Neural cell (in vitro differentiated cells): ENCODE data around the gene CLNK. TPM values are rescaled to one million over a fixed set of nuclear protein-coding genes. Genes with fewer than 3 reads are reported as not detected.

Experiments used
- H2AFZ ChIP-seq: fragments of 200-600, 300-800 bp; sonication (generic), shearing (Covaris generic); 2 replicates; pipeline ENCODE4 v1.6.0; 2014; ENCODE audit warnings: low read depth, mild to moderate bottlenecking, antibody characterized with exemption, low read length, moderate library complexity
- H3F3A ChIP-seq: fragments of 200-600 bp; shearing (Covaris generic); 2 replicates; pipeline ENCODE4 v1.6.1; 2016; ENCODE audit warnings: mild to moderate bottlenecking, moderate library complexity, mixed read lengths, antibody characterized with exemption, low read length; ENCODE audit not compliant: insufficient read depth, poor library complexity, severe bottlenecking
- H3K27ac ChIP-seq: fragments of 200-600, 300-800 bp; sonication (generic), shearing (Covaris generic); 2 replicates; pipeline ENCODE4 v1.5.1; 2014; ENCODE audit warnings: mild to moderate bottlenecking, low read length, moderate library complexity
- H3K27me3 ChIP-seq: fragments of 300-800, 200-600 bp; sonication (generic), shearing (Covaris generic); 2 replicates; pipeline ENCODE4 v1.6.0; 2014; ENCODE audit warnings: mild to moderate bottlenecking, low read depth, low read length, moderate library complexity; ENCODE audit not compliant: insufficient read depth
- H3K36me3 ChIP-seq: fragments of 300-800, 200-600 bp; sonication (generic), shearing (Covaris generic); 2 replicates; pipeline ENCODE4 v1.5.1; 2014; ENCODE audit warnings: mild to moderate bottlenecking, antibody characterized with exemption, low read length, moderate library complexity; ENCODE audit not compliant: insufficient read depth
- H3K4me2 ChIP-seq: fragments of 300-800, 200-600 bp; sonication (generic), shearing (Covaris generic); 2 replicates; pipeline ENCODE4 v1.6.0; 2014; ENCODE audit warnings: mild to moderate bottlenecking, low read length
- H3K4me3 ChIP-seq: fragments of 300-800, 200-600 bp; sonication (generic), shearing (Covaris generic); 2 replicates; pipeline ENCODE4 v1.5.1; 2014; ENCODE audit warnings: mild to moderate bottlenecking, low read length, moderate library complexity
- H3K79me2 ChIP-seq: fragments of 200-600 bp; shearing (Covaris generic); replicated peaks from 2 replicates; pipeline ENCODE4 v1.6.0; 2014; ENCODE audit warnings: mild to moderate bottlenecking, low read length, moderate library complexity; ENCODE audit not compliant: insufficient read depth
- H3K9ac ChIP-seq: fragments of 300-800, 200-600 bp; sonication (generic), shearing (Covaris generic); 2 replicates; pipeline ENCODE4 v1.6.1; 2016; ENCODE audit warnings: mild to moderate bottlenecking, low read length, mixed read lengths
- H3K9me2 ChIP-seq: fragments of 200-600 bp; shearing (Covaris generic); 2 replicates; pipeline ENCODE4 v1.6.1; 2016; ENCODE audit warnings: mild to moderate bottlenecking, low read length, mixed read lengths; ENCODE audit not compliant: insufficient read depth
- H3K9me3 ChIP-seq: fragments of 200-600, 300-800 bp; sonication (generic), shearing (Covaris generic); 2 replicates; pipeline ENCODE4 v1.6.1; 2016; ENCODE audit warnings: mild to moderate bottlenecking, mixed run types, low read length, moderate library complexity, mixed read lengths
- H4K20me1 ChIP-seq: fragments of 200-600 bp; shearing (Covaris generic); 2 replicates; pipeline ENCODE4 v1.6.1; 2016; ENCODE audit warnings: mild to moderate bottlenecking, mixed run types; ENCODE audit not compliant: insufficient read depth
- EP300 ChIP-seq: fragments of 450-650 bp; conservative IDR thresholded peaks from 2 replicates; pipeline ENCODE4 v1.6.1; 2014; ENCODE audit warnings: antibody characterized with exemption, mild to moderate bottlenecking, moderate library complexity; ENCODE audit not compliant: poor library complexity, severe bottlenecking
- EZH2 ChIP-seq: fragments of 200-600, 300-800 bp; shearing (Covaris generic), sonication (generic); IDR thresholded peaks from 2 replicates; pipeline ENCODE4 v1.6.1; 2014; ENCODE audit warnings: antibody characterized with exemption, low read length, borderline replicate concordance, mild to moderate bottlenecking; ENCODE audit not compliant: insufficient read depth, poor library complexity, severe bottlenecking
- MXI1 ChIP-seq: fragments of 450-650 bp; conservative IDR thresholded peaks from 2 replicates; pipeline ENCODE4 v1.6.1; 2014; ENCODE audit warnings: antibody characterized with exemption, mild to moderate bottlenecking; ENCODE audit not compliant: poor library complexity, severe bottlenecking
- POLR2AphosphoS5 ChIP-seq: IDR thresholded peaks from 2 replicates; pipeline ENCODE4 v1.6.1; 2012
- RAD21 ChIP-seq: fragments of 450-650 bp; conservative IDR thresholded peaks from 2 replicates; pipeline ENCODE4 v1.6.1; 2014; ENCODE audit warnings: antibody characterized with exemption, mild to moderate bottlenecking, moderate library complexity
- SMC3 ChIP-seq: fragments of 450-650 bp; conservative IDR thresholded peaks from 2 replicates; pipeline ENCODE4 v1.6.1; 2014; ENCODE audit warnings: antibody characterized with exemption, mild to moderate bottlenecking, moderate library complexity; ENCODE audit not compliant: poor library complexity
- TAF1 ChIP-seq: IDR thresholded peaks from 2 replicates; pipeline ENCODE4 v1.6.1; 2012; ENCODE audit warnings: low read depth
- polyA plus RNA-seq: library from polyadenylated mRNA; depleted of rRNA; stranded (reverse); fragments of >200 nt; gene quantifications from 2 replicates; pipeline ENCODE4 v1.2.3, GENCODE V29; 2014
- TF ChIP-seq, protein P1 (sequence below): fragments of 450-650 bp; IDR thresholded peaks from 2 replicates; pipeline ENCODE4 v1.5.1; 2014; ENCODE audit warnings: antibody characterized with exemption, mild to moderate bottlenecking, moderate library complexity; ENCODE audit not compliant: poor library complexity, severe bottlenecking
- TF ChIP-seq, protein P2 (sequence below): IDR thresholded peaks from 2 replicates; pipeline ENCODE4 v1.6.1; 2012; ENCODE audit warnings: borderline replicate concordance

CLNK gene
- polyA plus RNA-seq, 1 donor from 2014 or later: not detected

DNA sequence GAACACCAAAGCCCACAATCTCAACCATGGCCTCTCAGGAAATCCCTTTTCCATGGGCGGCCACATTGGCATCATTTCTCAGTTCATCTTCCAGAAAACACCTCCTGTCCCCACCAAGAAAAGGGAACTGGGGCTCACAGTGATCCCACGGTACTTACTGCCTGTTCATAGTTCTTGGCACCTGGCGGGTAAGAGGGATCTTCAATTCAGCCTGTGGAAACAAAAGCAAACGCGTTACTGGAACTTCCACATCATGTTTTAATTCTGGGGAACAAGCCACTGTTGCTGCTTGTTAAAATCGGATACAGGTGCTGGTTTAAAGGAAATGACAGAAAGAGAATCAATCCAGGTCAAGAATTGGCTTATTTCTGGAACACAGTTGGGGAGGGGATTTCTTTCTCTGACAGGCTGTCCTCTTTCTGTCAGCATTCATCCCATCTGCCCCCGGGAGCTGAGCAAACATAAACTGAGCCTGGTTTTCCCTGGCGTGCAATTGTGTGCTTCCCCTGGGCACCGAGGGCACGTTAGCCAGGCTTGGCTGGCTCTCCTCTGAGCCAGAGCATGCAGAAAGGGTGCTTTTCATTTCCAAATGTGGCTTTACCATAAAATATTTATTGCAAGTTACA lies 16.8 kb downstream of the CLNK start:
- Histone ChIP-seq H3K79me2 (no peaks in the 10 kb centered on the region), H3F3A (no peaks in the 10 kb centered on the region), H2AFZ (no peak overlapping the region), H3K9ac (no peak overlapping the region), H3K27me3 (no peaks in the 10 kb centered on the region), H3K36me3 (no peaks in the 10 kb centered on the region), H3K4me3 (no peak overlapping the region), H3K27ac (no peak overlapping the region), H4K20me1 (no peaks in the 10 kb centered on the region), H3K9me2 (no peaks in the 10 kb centered on the region), H3K4me2 (no peak overlapping the region), H3K9me3 (no peaks in the 10 kb centered on the region)
- no peak for TF ChIP-seq MXI1
- TF ChIP-seq RAD21: no peak

DNA sequence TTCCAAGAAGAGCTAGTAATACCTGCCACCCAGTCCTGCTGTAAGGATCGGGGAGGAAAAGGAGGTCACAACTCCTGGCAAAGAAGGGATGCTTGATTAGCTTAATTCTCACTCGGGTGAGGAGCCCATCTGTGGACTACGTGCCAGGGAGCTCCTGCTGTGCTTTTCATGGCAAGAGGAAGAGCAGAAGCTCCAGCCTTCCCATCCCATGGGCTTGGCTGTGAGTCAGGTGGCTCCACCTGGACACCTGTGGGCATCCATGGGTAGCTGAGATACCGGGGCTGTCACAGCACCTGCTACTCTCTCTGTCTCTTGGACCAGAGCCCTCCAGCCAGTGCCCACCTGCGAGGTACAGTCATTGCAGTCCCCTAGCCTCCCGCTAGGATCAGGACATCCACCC lies 18.0 kb downstream of the CLNK start:
- Histone ChIP-seq H3F3A (no peaks in the 10 kb centered on the region), H3K27me3 (no peaks in the 10 kb centered on the region), H4K20me1 (no peaks in the 10 kb centered on the region), H3K79me2 (no peaks in the 10 kb centered on the region), H3K27ac (no peak overlapping the region), H3K36me3 (no peaks in the 10 kb centered on the region), H3K9ac (no peak overlapping the region), H3K9me2 (no peaks in the 10 kb centered on the region), H3K4me3 (no peak overlapping the region), H2AFZ (no peak overlapping the region), H3K9me3 (no peaks in the 10 kb centered on the region), H3K4me2 (no peak overlapping the region)
- TF ChIP-seq, protein P1, sequence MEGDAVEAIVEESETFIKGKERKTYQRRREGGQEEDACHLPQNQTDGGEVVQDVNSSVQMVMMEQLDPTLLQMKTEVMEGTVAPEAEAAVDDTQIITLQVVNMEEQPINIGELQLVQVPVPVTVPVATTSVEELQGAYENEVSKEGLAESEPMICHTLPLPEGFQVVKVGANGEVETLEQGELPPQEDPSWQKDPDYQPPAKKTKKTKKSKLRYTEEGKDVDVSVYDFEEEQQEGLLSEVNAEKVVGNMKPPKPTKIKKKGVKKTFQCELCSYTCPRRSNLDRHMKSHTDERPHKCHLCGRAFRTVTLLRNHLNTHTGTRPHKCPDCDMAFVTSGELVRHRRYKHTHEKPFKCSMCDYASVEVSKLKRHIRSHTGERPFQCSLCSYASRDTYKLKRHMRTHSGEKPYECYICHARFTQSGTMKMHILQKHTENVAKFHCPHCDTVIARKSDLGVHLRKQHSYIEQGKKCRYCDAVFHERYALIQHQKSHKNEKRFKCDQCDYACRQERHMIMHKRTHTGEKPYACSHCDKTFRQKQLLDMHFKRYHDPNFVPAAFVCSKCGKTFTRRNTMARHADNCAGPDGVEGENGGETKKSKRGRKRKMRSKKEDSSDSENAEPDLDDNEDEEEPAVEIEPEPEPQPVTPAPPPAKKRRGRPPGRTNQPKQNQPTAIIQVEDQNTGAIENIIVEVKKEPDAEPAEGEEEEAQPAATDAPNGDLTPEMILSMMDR: no peak
- TF ChIP-seq, protein P2, sequence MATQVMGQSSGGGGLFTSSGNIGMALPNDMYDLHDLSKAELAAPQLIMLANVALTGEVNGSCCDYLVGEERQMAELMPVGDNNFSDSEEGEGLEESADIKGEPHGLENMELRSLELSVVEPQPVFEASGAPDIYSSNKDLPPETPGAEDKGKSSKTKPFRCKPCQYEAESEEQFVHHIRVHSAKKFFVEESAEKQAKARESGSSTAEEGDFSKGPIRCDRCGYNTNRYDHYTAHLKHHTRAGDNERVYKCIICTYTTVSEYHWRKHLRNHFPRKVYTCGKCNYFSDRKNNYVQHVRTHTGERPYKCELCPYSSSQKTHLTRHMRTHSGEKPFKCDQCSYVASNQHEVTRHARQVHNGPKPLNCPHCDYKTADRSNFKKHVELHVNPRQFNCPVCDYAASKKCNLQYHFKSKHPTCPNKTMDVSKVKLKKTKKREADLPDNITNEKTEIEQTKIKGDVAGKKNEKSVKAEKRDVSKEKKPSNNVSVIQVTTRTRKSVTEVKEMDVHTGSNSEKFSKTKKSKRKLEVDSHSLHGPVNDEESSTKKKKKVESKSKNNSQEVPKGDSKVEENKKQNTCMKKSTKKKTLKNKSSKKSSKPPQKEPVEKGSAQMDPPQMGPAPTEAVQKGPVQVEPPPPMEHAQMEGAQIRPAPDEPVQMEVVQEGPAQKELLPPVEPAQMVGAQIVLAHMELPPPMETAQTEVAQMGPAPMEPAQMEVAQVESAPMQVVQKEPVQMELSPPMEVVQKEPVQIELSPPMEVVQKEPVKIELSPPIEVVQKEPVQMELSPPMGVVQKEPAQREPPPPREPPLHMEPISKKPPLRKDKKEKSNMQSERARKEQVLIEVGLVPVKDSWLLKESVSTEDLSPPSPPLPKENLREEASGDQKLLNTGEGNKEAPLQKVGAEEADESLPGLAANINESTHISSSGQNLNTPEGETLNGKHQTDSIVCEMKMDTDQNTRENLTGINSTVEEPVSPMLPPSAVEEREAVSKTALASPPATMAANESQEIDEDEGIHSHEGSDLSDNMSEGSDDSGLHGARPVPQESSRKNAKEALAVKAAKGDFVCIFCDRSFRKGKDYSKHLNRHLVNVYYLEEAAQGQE: no peak
- no peak for TF ChIP-seq TAF1
- TF ChIP-seq EZH2: no peak
- no peak for TF ChIP-seq POLR2AphosphoS5

DNA sequence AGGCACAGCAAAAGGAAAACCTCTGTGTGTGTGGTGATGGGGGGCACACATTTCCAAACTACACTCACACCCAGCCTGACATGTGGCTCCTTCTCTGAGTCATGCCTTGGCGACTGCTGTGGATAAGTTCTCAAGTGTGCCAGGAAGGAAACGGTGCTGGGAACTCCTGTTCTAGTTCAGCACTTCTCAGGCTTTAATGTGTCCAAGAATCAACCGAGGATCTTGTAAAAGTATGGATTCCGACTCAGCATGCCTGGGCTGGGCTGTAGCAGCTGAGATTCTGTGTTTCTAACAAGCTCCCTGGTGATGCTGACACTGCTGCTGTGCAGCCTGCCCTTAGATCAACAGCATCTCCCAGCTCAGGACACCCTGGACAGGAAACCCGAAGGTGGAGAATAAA lies 20.2 kb downstream of the CLNK start:
- Histone ChIP-seq H3K4me3 (no peak overlapping the region), H3K27ac (no peak overlapping the region), H3F3A (no peaks in the 10 kb centered on the region), H3K9me2 (no peaks in the 10 kb centered on the region), H3K4me2 (no peak overlapping the region), H3K36me3 (no peaks in the 10 kb centered on the region), H4K20me1 (no peaks in the 10 kb centered on the region), H3K9ac (no peak overlapping the region), H2AFZ (no peak overlapping the region), H3K27me3 (no peaks in the 10 kb centered on the region), H3K9me3 (no peaks in the 10 kb centered on the region), H3K79me2 (no peaks in the 10 kb centered on the region)
- no peak for TF ChIP-seq POLR2AphosphoS5
- TF ChIP-seq TAF1: no peak
- TF ChIP-seq MXI1: no peak
- TF ChIP-seq, protein P2: no peak
- TF ChIP-seq EZH2: no peak
- TF ChIP-seq EP300: no peak
- no peak for TF ChIP-seq SMC3
- TF ChIP-seq RAD21: no peak
- TF ChIP-seq, protein P1: no peak
